ENCODE data around the gene AVEN. TPM values are rescaled to one million over a fixed set of nuclear protein-coding genes. Genes with fewer than 3 reads are reported as not detected.

The AVEN gene
- total RNA-seq, 4 donors from 2014 or later: 5.9 to 14.8 (median 13.5) TPM

GRCh38 chr15:33864360-33865075 lies 174.5 kb downstream of the AVEN start:
- peaks cover 34% of the 10 kb centered on the region for H3K36me3 ChIP-seq
- no peaks in the 10 kb centered on the region for H3K4me1 ChIP-seq
- WGBS: 81% methylated on average over 5 of the region's 5 CpGs
- H3K27ac ChIP-seq: no peak overlapping the region
- H3K27me3 ChIP-seq: no peaks in the 10 kb centered on the region
- DNase-seq (ENCODE audit: low spot score in 2 of 2): no peak
- TF ChIP-seq POLR2AphosphoS5 (IDR thresholded peaks at IDR 0.05): no peak
- TF ChIP-seq CTCF (IDR thresholded peaks at IDR 0.05): no peak
- no peak for TF ChIP-seq POLR2A (IDR thresholded peaks at IDR 0.05)
- no peak for TF ChIP-seq EP300 (IDR thresholded peaks at IDR 0.05)
- H3K9me3 ChIP-seq: no peaks in the 10 kb centered on the region
- no peak overlapping the region for H3K4me3 ChIP-seq

GRCh38 chr15:33860754-33861153 lies 178.2 kb downstream of the AVEN start:
- no peaks in the 10 kb centered on the region for H3K9me3 ChIP-seq
- no peaks in the 10 kb centered on the region for H3K27me3 ChIP-seq
- no peak overlapping the region for H3K27ac ChIP-seq
- DNase-seq (ENCODE audit: low spot score in 2 of 2): no peak
- H3K36me3 ChIP-seq: peaks cover 24% of the 10 kb centered on the region
- no peak for TF ChIP-seq POLR2A (IDR thresholded peaks at IDR 0.05)
- TF ChIP-seq CTCF (IDR thresholded peaks at IDR 0.05): no peak
- no peak for TF ChIP-seq POLR2AphosphoS5 (IDR thresholded peaks at IDR 0.05)
- TF ChIP-seq EP300 (IDR thresholded peaks at IDR 0.05): no peak
- 92% methylated on average over 3 of the region's 3 CpGs for WGBS
- no peak overlapping the region for H3K4me3 ChIP-seq
- H3K4me1 ChIP-seq: no peaks in the 10 kb centered on the region

- H3K36me3 ChIP-seq: peaks cover 18% of the 10 kb centered on the region
- WGBS: 85% methylated on average over 1 of the region's 1 CpG
Measured at GRCh38 chr15:33859992-33860545, 178.9 kb downstream of the AVEN start.

GRCh38 chr15:33858836-33859235 lies 180.2 kb downstream of the AVEN start:
- Histone ChIP-seq H3K36me3 (peaks cover 8% of the 10 kb centered on the region), H3K27ac (no peak overlapping the region), H3K4me3 (no peak overlapping the region), H3K4me1 (no peaks in the 10 kb centered on the region), H3K9me3 (no peaks in the 10 kb centered on the region), H3K27me3 (no peaks in the 10 kb centered on the region)
- WGBS: 87% methylated on average over 5 of the region's 6 CpGs
- no peak for DNase-seq (ENCODE audit: low spot score in 2 of 2)
- TF ChIP-seq CTCF (IDR thresholded peaks at IDR 0.05) (no peak), POLR2A (IDR thresholded peaks at IDR 0.05) (no peak), EP300 (IDR thresholded peaks at IDR 0.05) (no peak), POLR2AphosphoS5 (IDR thresholded peaks at IDR 0.05) (no peak)

More at GRCh38 chr15:33859992-33860545, 178.9 kb downstream of the AVEN start:
- TF ChIP-seq EP300 (IDR thresholded peaks at IDR 0.05) (no peak), CTCF (IDR thresholded peaks at IDR 0.05) (no peak), POLR2A (IDR thresholded peaks at IDR 0.05) (no peak), POLR2AphosphoS5 (IDR thresholded peaks at IDR 0.05) (no peak)
- Histone ChIP-seq H3K27ac (no peak overlapping the region), H3K4me3 (no peak overlapping the region), H3K4me1 (no peaks in the 10 kb centered on the region), H3K9me3 (no peaks in the 10 kb centered on the region), H3K27me3 (no peaks in the 10 kb centered on the region)
- DNase-seq (ENCODE audit: low spot score in 2 of 2): no peak

GRCh38 chr15:33857726-33858125 lies 181.3 kb downstream of the AVEN start:
- Histone ChIP-seq H3K4me1 (no peaks in the 10 kb centered on the region), H3K27me3 (no peaks in the 10 kb centered on the region), H3K9me3 (no peaks in the 10 kb centered on the region), H3K4me3 (no peak overlapping the region), H3K27ac (no peak overlapping the region), H3K36me3 (peaks cover 7% of the 10 kb centered on the region)
- 97% methylated on average over 13 of the region's 13 CpGs for WGBS
- TF ChIP-seq POLR2A (IDR thresholded peaks at IDR 0.05) (no peak), EP300 (IDR thresholded peaks at IDR 0.05) (no peak), POLR2AphosphoS5 (IDR thresholded peaks at IDR 0.05) (no peak), CTCF (IDR thresholded peaks at IDR 0.05) (no peak)
- no peak for DNase-seq (ENCODE audit: low spot score in 2 of 2)
